CD4-positive, alpha-beta T cell treated with Interleukin-21 for 1 hour (primary cell): ENCODE results near the gene LY6G5C.
"Not testable (repeated sequence)": the region's sequence is repeated elsewhere in the genome, so short reads cannot be mapped to it uniquely, and the experiment has no call there.

Experiments used
- DNase-seq: peaks from one replicate; pipeline ENCODE4 v3.0.0-alpha.2; 2020

Gene LY6G5C

DNA sequence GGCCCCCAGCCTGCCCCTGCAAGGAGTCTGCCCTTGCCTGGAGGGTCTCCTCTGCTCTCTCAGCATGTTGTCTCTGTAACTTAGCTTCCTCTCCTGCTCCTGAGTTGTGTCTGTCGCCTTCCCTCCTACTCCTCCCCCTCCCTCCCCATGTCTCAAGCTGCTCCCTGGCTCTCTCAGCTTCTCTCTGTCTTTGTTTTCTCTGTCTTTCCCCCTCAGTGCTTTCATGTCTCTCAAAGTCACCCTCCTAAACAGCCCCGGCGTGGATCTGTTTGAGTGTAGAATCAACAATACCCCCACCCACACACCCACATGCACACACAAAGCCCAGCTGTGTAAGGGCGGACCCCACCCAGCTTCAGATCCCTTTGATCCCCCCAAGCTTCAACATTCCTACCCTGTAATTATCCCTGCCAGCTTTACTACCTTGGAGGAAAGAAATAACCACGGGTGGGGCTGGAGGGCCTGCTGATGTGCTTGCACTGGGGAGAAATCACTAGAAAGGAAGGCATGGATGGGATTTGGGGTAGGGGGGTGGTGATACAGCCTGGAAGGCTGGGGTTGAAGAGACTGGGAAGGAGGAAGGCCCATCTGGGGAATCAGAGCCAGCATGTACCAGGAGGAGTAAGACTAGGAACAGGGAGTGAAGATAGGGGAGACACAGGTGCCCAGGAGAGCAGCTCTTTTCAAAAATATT lies 33.3 kb upstream of the LY6G5C start:
- no peak for DNase-seq

DNA sequence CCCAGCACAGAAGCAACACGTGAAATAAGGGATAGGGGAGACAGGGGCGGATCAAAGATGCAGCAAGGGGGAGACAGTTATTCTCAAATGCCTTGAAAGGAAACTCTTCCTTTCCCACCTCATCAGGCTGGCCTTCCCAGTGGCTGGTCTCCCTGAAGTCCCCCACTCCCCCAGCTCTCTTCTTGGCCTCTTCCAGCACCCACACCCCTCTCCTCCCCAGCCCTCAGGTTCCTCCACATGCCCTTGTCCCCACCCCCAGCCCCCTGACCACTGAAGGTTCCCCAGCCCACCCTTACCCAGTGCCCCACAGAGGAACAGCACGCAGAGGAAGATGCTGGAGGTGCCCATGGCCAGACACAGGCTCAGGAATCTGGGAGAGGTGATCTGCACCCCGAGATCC lies 32.6 kb upstream of the LY6G5C start:
- no peak for DNase-seq

DNA sequence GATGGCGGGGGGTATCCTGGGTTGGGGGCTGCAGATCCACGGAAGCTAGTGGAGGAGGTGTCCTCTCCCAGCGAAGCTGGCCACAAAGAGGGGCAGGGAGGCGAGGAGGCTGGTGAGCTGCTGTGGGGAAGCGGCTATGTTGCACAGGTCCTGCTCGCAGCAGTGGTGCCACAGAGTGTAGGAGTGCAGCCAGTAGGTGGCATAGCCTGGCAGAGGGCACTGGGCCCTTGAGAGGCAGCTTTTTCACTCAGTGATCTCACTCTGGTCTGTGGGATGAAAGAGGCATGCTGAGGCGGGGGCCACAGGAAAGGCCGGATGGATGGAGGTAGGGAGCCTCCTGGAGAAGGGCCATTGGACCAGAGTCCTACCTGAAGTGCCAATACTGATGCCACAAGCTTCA lies 31.4 kb upstream of the LY6G5C start:
- DNase-seq = peak; percentile 24

DNA sequence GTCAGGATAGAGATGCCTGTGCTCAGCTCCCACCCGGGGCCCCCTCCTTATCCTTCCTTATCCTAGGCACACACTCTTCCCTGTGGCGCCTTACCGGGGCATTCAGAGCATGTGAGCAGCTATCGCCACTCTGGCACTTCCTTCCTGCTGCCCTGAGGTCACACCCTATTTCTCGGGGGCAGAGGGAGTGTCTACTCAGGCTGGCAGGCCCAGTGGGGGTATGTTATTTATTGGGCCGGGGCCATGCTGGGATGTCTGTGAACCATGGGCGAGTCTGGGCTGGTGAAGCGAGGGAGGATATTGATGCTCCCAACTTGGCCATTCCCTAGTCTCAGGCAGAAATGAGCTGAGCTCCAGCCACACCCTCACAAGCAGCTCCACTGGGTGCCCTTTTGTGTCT lies 30.4 kb upstream of the LY6G5C start:
- DNase-seq = no peak

DNA sequence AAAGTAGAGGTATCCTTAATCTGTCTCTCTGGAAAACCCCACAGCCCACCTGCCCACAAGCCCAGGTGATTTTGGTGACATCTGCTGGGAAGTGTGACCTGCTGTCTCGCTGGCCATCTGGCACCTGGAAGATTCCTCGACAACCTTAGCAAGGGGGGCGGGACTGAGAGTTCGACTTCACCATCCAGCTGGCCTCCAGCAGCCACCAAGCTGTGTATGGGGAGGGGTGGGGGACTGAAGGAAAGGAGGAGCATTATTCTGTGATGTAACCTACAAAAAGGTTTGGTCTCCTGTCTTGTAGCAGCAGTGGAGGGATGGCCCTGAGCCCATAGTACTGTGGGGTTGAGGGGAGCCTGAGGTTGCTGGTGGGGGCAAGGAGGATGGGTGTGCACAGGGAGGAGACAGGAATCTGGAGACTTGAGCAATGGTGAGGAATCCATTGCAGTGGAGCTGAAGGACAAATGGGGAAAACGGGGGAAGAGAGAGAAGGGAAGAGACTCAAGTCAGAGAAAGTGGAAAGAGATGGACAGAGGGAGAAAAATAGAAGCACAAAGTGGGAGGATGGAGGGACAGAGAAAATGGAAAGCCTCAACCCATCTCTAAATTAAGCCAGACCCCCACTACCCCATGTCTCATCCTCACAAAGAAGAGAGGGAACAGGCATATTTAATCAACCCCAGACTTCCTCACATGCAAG lies 29.8 kb upstream of the LY6G5C start:
- no peak for DNase-seq

DNA sequence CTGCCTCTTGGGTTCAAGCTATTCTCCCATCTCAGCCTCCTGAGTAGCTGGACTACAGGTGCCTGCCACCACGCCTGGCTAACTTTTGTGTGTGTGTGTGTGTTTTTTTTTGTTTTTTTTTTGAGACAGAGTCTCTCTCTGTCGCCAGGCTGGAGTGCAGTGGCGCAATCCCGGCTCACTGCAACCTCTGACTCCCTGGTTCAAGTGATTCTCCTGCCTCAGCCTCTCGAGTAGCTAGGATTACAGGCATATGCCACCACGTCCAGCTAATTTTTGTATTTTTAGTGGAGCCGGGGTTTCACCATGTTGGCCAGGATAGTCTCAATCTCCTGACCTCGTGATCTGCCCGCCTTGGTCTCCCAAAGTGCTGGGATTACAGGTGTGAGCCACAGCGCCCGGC lies 28.3 kb upstream of the LY6G5C start:
- DNase-seq = not testable (repeated sequence)

DNA sequence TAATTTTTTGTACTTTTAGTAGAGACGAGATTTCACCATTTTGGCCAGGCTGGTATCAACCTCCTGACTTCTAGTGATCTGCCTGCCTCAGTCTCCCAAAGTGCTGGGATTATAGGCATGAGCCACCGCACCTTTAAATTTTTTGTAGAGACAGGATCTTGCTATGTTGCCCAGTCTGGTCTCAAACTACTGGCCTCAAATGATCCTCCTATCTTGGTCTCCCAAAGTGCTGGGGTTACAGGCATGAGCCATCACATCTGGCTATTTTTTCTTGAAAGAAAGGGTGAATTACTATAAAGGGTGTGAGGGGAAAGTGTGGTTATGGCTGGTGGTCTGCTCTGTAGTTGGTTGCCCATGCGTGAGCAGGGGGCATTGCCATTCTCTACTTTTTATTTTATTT lies 27.4 kb upstream of the LY6G5C start:
- DNase-seq = no peak

DNA sequence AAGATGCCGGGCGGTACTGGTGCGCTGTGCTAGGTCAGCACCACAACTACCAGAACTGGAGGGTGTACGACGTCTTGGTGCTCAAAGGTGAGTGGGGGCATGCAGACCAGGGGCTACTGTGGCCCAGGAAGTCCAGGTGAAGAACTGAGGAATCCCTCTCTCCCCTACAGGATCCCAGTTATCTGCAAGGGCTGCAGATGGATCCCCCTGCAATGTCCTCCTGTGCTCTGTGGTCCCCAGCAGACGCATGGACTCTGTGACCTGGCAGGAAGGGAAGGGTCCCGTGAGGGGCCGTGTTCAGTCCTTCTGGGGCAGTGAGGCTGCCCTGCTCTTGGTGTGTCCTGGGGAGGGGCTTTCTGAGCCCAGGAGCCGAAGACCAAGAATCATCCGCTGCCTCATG lies 26.8 kb upstream of the LY6G5C start:
- DNase-seq = no peak

DNA sequence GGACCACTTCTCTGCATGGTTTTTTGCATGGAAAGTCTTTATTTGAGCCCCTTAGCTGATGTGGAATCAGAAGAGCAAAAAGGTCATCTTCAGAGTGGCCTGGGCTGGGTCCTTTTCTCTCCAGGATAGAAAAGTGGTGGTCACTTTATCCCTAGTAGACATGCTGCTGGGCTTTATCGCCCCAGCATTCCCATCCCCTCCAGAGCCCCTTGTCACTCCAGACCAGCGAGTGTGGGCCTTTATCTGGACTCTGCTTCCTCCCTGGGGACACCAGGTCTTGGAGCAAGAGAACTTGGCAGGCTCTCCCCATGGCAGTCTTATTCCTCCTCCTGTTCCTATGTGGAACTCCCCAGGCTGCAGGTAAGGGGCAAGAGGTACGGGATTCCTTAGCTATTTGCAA lies 25.7 kb upstream of the LY6G5C start, which contains the start of gene LY6G6F:
TSS of gene LY6G6F (plus strand) at position 268 of the 400 bp plus-strand sequence. CDS start at position 309, 41 bp downstream.
- DNase-seq = no peak

DNA sequence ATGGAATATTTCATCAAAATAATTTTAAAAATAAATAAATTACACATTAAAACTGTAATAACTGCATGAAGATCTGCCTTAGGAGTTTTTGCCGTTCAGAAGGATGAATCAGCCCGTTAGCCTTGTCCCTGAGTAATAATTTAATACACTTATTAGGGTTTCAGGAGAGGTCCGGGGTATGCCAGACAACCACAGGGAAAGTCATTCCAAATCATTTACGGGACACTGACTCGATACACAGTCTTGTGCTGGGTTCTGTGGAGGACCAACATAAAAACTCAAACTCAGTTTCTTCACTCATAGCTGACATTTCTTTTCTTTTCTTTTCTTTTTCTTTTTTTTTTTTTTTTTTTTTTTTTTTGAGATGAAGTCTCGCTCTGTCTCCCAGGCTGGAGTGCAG lies 25.1 kb upstream of the LY6G5C start:
- no peak for DNase-seq

DNA sequence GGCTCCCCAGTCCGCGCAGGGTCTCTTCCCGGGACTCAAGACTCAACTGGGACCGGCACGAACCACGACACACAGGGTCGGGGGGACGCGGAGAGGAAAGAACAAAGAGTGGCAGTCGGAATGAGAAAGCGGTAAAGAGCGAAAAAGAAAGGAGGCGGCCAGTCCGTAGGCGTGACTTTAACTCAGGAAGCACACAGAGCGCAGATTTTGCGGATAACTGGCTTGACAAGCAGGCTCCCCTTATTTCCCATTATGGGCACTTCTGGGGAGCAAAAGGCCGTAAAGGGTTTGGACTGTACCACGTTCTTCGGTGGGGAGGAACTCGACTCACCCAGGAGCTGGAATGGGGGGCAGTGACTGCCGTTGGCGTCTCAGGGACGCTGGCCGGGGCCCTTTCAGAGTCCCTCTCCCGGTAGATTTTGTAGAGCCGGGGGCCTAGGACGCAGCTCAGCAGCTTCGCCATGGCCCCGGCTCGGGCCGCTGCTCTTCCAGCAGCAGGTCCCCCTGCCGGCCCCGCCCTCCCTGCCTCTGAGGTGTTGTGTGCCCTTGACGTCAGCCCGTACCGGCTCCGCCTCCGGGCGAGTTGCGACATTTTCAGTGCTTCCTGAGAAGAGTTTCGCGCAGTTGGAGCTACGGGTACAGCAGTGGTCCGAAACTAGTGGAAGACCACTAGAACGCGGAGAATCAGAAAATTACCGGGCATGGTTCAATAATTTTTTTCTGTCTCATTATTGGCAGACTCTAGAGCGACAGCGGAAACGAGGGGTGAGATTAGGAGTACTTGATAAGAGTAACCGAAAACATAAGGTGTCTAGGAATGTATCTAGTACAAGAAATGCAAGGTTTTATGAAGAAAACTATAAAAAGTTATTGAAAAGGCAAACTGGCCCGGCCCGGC lies 22.2 kb upstream of the LY6G5C start, which contains the start of gene ABHD16A:
TSS of gene ABHD16A (minus strand) at position 506 of the 898 bp plus-strand sequence. CDS start at position 463, 43 bp downstream.
- DNase-seq = peak; percentile 98

DNA sequence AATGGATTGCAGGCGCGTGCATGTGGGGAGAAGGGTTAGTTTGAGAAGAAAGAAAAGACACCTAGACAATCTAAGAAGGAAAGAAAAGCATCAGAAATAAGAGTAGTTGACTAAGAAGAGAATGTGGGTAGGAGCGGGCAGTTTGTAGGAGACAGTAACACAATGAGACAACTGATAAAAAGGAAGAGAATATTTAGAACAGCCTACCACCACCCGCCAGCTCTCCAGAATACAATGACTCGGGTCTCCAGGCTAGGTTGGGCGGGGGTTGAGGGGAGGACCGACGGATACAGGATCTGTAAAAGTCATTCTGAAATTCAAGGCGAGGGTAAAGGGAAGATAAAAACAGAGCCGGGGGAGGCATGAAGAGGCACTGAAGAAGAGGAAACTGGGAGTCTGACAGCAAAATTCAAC lies 21.5 kb upstream of the LY6G5C start:
- no peak for DNase-seq

DNA sequence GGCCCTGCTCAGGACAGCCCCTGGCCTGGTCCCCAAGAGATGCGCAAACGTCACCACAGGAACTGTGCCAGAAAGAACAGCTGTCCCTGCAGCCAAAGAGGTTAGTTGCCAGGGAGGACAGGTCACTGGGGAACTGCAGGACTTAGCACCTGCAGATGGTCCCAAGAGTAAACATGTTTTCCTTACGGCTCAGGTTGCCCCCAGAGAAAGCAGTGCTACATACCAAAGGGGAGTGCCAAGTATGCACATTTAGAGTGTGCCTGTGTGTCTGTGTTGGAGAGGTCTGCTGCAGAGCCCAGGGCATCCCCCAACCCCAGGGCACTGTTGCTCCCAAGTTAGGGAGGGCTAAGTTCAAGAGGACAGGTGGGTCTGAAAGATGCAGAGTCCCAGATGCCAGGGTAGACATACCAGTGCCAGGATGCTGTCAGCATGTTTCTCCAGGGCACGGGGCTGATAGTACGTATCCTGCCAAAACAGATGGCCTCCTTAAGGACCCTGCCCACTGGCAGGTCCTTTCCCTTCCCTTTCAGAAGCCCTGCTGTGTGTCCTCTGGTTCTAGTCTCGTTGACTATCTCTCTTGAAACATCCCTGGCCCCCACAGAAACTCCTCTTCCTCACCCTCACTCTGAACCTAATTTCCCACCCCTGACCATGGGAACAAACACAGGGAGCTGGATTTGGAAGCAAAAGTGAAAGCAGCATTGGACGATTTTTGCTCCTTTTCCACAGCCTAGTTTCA lies 21.0 kb upstream of the LY6G5C start:
- no peak for DNase-seq

DNA sequence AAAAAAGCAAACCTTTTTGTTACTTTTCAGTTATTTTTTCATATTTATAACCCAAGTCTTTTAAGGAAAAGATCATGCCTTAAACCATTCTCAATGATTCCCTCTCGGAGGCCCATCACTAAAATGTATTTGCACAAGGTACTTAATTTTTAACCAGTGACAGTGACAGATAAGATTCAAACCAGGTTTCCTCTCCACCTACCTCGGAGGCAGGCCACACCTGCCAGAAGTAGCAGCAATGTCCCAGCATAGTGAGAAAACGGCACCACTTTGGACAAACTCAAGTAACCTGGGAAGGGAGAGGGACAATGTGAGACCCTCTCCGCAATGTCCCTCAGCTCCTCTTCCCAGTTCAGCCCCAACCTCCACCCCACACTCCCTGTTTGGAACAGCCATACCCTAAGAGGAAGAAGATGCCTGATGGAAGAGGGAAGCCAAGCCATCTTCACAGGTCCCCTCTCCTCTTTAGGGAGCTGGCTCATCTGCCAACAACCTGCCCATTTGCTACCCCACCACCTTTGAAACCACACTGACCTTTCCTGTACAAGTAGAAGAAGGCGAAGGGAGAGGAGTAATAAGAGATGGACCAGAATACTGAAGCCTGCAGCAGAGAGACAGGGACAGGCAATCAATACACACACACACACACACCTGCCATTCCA lies 20.0 kb upstream of the LY6G5C start:
- DNase-seq = no peak

DNA sequence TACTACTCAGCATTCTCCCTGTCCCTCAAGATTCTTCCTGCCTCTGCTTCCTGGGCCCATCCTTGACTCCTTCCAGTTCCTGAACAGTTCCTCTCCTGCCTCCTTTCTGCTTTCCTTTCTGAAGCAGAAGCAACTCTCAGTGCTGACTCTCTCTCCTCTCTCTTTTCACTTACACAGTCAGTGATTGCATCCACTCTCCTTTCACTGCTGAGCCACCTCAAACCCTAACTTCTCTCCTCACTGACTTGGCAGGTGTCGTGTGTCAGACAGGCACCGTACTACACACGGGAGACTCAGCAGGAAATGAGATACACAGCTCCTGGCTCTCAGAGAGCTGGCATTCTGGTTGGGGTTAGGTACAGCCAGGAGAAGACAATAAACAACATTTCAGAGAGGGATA lies 16.7 kb upstream of the LY6G5C start:
- no peak for DNase-seq

DNA sequence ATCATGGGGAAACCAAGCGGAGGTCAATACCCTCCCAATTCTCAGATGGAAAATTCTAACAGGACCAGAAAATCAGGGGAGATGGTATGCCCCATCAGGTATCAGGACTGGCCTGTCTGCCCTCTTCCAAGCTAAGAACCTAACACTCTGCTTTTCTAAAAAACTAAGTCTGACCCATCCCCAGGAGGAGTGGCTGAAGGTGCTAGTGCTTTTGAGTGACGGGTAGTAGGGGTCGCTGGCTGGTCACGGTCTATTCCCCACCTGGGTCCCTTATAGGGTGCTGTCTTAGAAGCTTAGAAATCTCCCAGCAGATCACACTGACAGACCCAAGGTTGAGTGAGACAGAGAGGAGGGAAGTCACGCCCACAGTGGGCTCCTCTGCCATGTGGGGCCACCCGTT lies 12.7 kb upstream of the LY6G5C start:
- DNase-seq = no peak

DNA sequence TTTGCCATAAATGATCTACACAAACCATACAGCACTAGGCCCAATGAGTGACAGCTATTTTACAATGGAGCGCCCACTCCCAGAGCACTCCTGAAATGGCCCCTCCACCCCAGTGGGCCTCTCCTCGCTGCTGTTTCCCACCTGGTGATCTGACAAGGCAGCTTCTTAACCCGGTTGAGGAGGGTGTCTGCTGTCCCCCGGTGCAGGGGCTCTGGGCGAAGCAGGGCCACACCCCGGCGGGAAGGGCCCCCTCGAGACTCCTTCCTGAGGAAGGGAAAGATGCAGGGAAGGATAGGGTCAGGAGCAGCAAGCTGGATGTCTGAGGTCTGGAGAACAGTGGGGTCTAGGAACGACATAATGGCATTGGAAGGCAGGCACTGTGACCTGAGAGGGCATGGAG lies 12.0 kb upstream of the LY6G5C start:
- no peak for DNase-seq

DNA sequence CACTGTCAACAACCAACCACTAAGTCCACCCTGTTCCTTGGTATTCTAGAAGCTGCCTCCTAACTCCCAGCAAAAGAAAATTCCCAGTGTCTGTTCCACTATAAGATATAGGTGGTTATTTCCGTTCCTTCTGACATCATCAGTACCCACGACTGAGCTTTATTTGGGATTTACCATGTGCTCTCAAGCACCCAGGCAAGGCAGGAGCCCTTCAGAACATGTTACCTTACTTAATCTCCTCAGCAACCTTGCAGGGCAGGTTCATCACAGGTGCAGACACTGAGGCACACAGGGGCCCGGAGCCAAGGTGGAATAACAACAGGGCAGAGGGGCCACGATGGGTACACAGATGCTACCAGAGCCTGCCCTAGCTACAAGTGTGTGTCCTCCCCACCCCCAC lies 11.5 kb upstream of the LY6G5C start:
- DNase-seq = no peak

DNA sequence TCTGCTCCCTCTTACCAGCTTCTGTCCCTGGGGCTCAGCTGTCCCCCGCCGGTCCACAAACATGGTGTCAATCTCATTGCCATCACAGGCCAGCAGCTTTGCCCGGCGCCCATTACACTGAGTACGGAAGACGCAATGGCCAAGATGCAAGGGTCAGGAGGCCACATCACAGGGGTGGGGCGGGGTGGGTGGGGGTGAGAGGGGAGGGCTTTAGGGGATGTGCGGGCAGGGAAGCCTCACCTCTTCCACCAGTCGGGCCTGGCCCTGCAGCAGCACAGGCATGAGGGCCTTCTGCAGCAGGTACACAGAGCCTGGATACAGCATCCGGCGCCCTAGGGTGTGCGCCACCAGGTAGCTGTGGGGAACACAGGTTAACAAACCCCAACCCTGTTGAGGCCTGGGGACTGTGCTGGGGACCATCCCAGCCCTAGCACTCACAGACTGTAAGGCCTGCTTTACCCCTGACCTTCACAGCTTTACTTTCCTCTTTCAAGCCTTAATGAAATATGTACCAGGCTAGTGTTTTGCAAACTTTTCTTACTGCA lies 10.8 kb upstream of the LY6G5C start:
- DNase-seq = no peak

DNA sequence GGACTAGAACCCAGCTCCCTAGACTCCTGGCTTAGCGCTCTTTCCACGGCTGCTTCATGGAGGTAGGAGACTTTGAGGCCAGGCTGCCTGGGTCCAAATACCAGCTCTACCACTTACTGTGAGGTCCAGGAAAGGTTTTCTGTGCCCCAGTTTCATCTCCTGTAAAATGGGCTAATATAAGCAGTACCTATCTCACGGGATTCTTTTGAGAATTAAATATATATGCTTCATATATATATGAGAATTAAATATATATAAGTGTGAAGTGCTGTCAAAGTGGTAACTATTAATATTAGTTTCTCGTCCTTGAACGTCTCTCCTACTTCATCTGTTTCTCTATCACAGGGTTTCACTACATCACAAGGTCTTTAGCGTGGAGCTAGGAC lies 10.2 kb upstream of the LY6G5C start:
- DNase-seq = no peak

DNA sequence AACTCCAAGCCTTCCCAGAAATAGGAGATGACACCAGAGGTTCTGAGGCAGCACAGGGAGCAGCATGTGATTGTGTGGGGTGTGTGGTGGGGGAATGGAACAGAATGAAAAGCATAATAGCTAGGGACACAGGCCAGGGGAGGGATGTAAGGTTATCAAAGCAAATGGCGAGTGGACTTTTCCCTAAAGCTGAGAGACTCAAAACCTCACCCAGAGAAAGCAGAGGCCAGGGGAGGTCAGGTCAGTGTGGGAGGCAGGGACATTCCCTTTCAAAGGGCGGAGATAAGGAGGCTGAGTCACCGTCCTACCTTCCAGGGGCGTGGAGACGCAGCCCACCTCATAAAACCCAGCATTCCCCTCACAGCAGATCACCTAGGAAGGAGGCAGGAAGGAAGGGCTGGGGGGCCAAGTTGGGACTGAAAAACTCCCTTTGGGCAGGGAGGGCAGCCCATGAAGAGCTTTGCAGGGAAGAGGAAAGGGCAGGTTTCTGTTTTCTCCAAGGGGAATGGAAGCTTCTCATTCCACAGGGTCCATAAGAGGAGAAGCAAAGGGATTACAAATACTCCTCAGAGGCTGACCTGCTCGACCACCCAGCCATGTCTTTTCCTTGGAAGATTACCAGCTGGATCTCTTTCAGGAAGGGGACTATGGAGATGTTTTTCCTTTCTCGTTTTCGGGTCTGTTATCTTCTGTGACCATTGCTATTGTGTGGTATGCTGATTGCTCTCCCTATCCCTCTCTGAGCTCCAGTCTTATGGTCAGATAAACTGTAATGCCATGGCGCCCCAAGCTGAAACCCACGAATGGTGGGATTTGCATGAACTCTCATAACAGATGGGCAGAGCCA lies 9.6 kb upstream of the LY6G5C start:
- no peak for DNase-seq
